ENCODE measurements around the gene TCF7. TPM values are rescaled to one million over a fixed set of nuclear protein-coding genes. Genes with fewer than 3 reads are reported as not detected.

TCF7 gene
- total RNA-seq, 2 experiments from 2014 or later: 0.97 to 1.1 TPM

- Histone ChIP-seq H3K9me3 (ENCODE audit: low read length) (no peaks in the 10 kb centered on the region), H3K4me2 (ENCODE audit: low read length) (no peak overlapping the region), H3K27ac (ENCODE audit: low read depth, low read length, poor library complexity, severe bottlenecking) (no peak overlapping the region), H4K20me1 (ENCODE audit: insufficient read depth, low read length) (no peaks in the 10 kb centered on the region), H2AFZ (ENCODE audit: low read length) (no peak overlapping the region), H3K4me1 (ENCODE audit: insufficient read depth, low read length, poor library complexity, severe bottlenecking) (peaks cover 15% of the 10 kb centered on the region), H3K4me3 (ENCODE audit: low read depth, low read length, poor library complexity, severe bottlenecking) (no peak overlapping the region), H3K36me3 (ENCODE audit: insufficient read depth, low read length) (peaks cover 51% of the 10 kb centered on the region), H3K9me2 (ENCODE audit: insufficient read depth, low read length) (no peaks in the 10 kb centered on the region), H3K79me2 (ENCODE audit: insufficient read depth, low read depth, low read length) (no peaks in the 10 kb centered on the region)
- CTCF ChIA-PET (ENCODE audit: unreplicated experiment): interaction anchor here (0.7 to 4.2 kb wide), 5 partner anchors 9 to 100 kb away, joined by 3 to 18 read pairs (median 3); no protein-coding TSS in a partner anchor
- DNase-seq (ENCODE audit: low spot score): peak; percentile 76
- TF ChIP-seq CTCF (conservative IDR thresholded peaks at IDR 0.05; ENCODE audit: low read length) (peak; percentile 86), EZH2phosphoT487 (IDR thresholded peaks at IDR 0.05; ENCODE audit: borderline replicate concordance, low read depth, low read length) (no peak)
- POLR2A ChIA-PET: interaction anchor here (0.7 kb wide), 1 partner anchor 9 kb away, joined by 6 read pairs; no protein-coding TSS in a partner anchor
- intact Hi-C loops (cut with micrococcal nuclease; ENCODE audit: unreplicated experiment): loop anchor here (1.0 to 2.0 kb wide), 2 partner anchors 38 to 101 kb away; no protein-coding TSS in a partner anchor
- no TSS peak for BruUV-seq (replicated peaks)
Measured at GRCh38 chr5:134140530-134141201, 26.2 kb downstream of the TCF7 start.

- Histone ChIP-seq H4K20me1 (ENCODE audit: insufficient read depth, low read length) (no peaks in the 10 kb centered on the region), H3K4me3 (ENCODE audit: low read depth, low read length, poor library complexity, severe bottlenecking) (no peak overlapping the region), H3K4me1 (ENCODE audit: insufficient read depth, low read length, poor library complexity, severe bottlenecking) (peaks cover 15% of the 10 kb centered on the region), H3K27ac (ENCODE audit: low read depth, low read length, poor library complexity, severe bottlenecking) (no peak overlapping the region), H3K9me3 (ENCODE audit: low read length) (no peaks in the 10 kb centered on the region), H3K36me3 (ENCODE audit: insufficient read depth, low read length) (peaks cover 56% of the 10 kb centered on the region), H3K4me2 (ENCODE audit: low read length) (no peak overlapping the region), H2AFZ (ENCODE audit: low read length) (no peak overlapping the region), H3K79me2 (ENCODE audit: insufficient read depth, low read depth, low read length) (no peaks in the 10 kb centered on the region), H3K9me2 (ENCODE audit: insufficient read depth, low read length) (no peaks in the 10 kb centered on the region)
- CTCF ChIA-PET (ENCODE audit: unreplicated experiment): interaction anchor here (0.6 to 4.2 kb wide), 4 partner anchors 10 to 101 kb away, joined by 3 to 18 read pairs (median 3); no protein-coding TSS in a partner anchor
- POLR2A ChIA-PET: interaction anchor here (0.7 kb wide), 1 partner anchor 8 kb away, joined by 6 read pairs; no protein-coding TSS in a partner anchor
- intact Hi-C loops (cut with micrococcal nuclease; ENCODE audit: unreplicated experiment): loop anchor here (2.0 kb wide), 1 partner anchor 39 kb away; no protein-coding TSS in a partner anchor
- TF ChIP-seq EZH2phosphoT487 (IDR thresholded peaks at IDR 0.05; ENCODE audit: borderline replicate concordance, low read depth, low read length): no peak
- no peak for TF ChIP-seq CTCF (conservative IDR thresholded peaks at IDR 0.05; ENCODE audit: low read length)
- DNase-seq (ENCODE audit: low spot score): no peak
- no TSS peak for BruUV-seq (replicated peaks)
Measured at GRCh38 chr5:134141331-134142050, 27.0 kb downstream of the TCF7 start.

All from OCI-LY7 (cell line).